ENCODE measurements around the gene FBXL5.

DNA sequence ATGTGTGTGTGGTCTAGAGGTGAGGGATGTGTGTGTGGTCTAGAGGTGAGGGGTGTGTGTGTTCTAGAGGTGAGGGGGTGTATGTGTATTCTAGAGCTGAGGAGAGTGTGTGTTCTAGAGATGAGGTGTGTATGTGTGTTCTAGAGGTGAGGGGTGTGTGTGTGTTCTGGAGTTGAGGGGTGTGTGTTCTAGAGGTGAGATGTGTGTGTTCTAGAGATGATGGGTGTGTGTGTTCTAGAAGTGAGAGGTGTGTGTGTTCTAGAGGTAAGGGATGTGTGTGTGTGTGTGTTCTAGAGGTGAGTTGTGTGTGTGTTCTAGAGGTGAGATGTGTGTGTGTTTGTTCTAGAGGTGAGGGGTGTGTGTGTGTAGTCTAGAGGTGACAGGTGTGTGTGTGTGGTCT lies 49.0 kb upstream of the FBXL5 start:
- TF ChIP-seq, protein P1, sequence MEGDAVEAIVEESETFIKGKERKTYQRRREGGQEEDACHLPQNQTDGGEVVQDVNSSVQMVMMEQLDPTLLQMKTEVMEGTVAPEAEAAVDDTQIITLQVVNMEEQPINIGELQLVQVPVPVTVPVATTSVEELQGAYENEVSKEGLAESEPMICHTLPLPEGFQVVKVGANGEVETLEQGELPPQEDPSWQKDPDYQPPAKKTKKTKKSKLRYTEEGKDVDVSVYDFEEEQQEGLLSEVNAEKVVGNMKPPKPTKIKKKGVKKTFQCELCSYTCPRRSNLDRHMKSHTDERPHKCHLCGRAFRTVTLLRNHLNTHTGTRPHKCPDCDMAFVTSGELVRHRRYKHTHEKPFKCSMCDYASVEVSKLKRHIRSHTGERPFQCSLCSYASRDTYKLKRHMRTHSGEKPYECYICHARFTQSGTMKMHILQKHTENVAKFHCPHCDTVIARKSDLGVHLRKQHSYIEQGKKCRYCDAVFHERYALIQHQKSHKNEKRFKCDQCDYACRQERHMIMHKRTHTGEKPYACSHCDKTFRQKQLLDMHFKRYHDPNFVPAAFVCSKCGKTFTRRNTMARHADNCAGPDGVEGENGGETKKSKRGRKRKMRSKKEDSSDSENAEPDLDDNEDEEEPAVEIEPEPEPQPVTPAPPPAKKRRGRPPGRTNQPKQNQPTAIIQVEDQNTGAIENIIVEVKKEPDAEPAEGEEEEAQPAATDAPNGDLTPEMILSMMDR (IDR thresholded peaks at IDR 0.05 in 8 of 11, conservative IDR thresholded peaks at IDR 0.05 in 3 of 11), result no peak
- TF ChIP-seq POLR2AphosphoS5 (IDR thresholded peaks at IDR 0.05), result no peak
- no peak for TF ChIP-seq POLR2A (IDR thresholded peaks at IDR 0.05)
